GM20431 (cell line): Measurements from ENCODE around the gene LRRC63.
"Not testable (repeated sequence)": the region's sequence is repeated elsewhere in the genome, so short reads cannot be mapped to it uniquely, and the experiment has no call there.

ENCODE experiments used
- in situ Hi-C: fragments of 300-500 bp; cut with MseI, MboI; formaldehyde crosslinking; loops from one replicate; pipeline ENCODE4 v1.15.0; 2020; ENCODE audit warnings: low sequenced_read_pairs; ENCODE audit not compliant: unreplicated experiment

LRRC63 gene

GRCh38 chr13:46220234-46220633 lies 8.5 kb downstream of the LRRC63 start:
- in situ Hi-C loops, result not testable (repeated sequence)

- in situ Hi-C loops, result no loop called here
Observed at GRCh38 chr13:46229251-46229650, 17.5 kb downstream of the LRRC63 start.

- in situ Hi-C loops, result no loop called here
Observed at GRCh38 chr13:46232281-46232680, 20.6 kb downstream of the LRRC63 start.

- in situ Hi-C loops, result no loop called here
Observed at GRCh38 chr13:46235286-46235685, 23.6 kb downstream of the LRRC63 start.

- in situ Hi-C loops, result no loop called here
Observed at GRCh38 chr13:46265292-46265691, 53.6 kb downstream of the LRRC63 start.

GRCh38 chr13:46267166-46267565 lies 55.4 kb downstream of the LRRC63 start:
- in situ Hi-C loops, result no loop called here

- in situ Hi-C loops, result no loop called here
Observed at GRCh38 chr13:46270416-46270815, 58.7 kb downstream of the LRRC63 start.

- in situ Hi-C loops, result no loop called here
Observed at GRCh38 chr13:46274094-46274698, 62.5 kb downstream of the LRRC63 start.

GRCh38 chr13:46278474-46278873 lies 66.7 kb downstream of the LRRC63 start:
- in situ Hi-C loops, result no loop called here

- in situ Hi-C loops, result no loop called here
Observed at GRCh38 chr13:46281779-46282178, 70.1 kb downstream of the LRRC63 start.

- in situ Hi-C loops, result not testable (repeated sequence)
Observed at GRCh38 chr13:46283912-46284824, 72.4 kb downstream of the LRRC63 start.

GRCh38 chr13:46286972-46287371 lies 75.2 kb downstream of the LRRC63 start:
- in situ Hi-C loops, result no loop called here

GRCh38 chr13:46288570-46289259 lies 77.0 kb downstream of the LRRC63 start:
- in situ Hi-C loops, result no loop called here

- in situ Hi-C loops, result no loop called here
Observed at GRCh38 chr13:46289260-46289955, 77.7 kb downstream of the LRRC63 start.

- in situ Hi-C loops, result no loop called here
Observed at GRCh38 chr13:46290434-46290833, 78.7 kb downstream of the LRRC63 start.

- in situ Hi-C loops, result no loop called here
Observed at GRCh38 chr13:46293436-46293835, 81.7 kb downstream of the LRRC63 start.

GRCh38 chr13:46295491-46296114 lies 83.9 kb downstream of the LRRC63 start:
- in situ Hi-C loops, result no loop called here

- in situ Hi-C loops, result no loop called here
Observed at GRCh38 chr13:46296115-46296822, 84.5 kb downstream of the LRRC63 start.

- in situ Hi-C loops, result no loop called here
Observed at GRCh38 chr13:46296921-46297320, 85.2 kb downstream of the LRRC63 start.
